GM10847 (cell line): ENCODE data around the gene AFM.

Experiments used
- POLR2A ChIP-seq: IDR thresholded peaks from 2 replicates; pipeline ENCODE4 v1.6.1; 2011; ENCODE audit not compliant: insufficient read length; ENCODE audit errors: extremely low read depth

The AFM gene, protein sequence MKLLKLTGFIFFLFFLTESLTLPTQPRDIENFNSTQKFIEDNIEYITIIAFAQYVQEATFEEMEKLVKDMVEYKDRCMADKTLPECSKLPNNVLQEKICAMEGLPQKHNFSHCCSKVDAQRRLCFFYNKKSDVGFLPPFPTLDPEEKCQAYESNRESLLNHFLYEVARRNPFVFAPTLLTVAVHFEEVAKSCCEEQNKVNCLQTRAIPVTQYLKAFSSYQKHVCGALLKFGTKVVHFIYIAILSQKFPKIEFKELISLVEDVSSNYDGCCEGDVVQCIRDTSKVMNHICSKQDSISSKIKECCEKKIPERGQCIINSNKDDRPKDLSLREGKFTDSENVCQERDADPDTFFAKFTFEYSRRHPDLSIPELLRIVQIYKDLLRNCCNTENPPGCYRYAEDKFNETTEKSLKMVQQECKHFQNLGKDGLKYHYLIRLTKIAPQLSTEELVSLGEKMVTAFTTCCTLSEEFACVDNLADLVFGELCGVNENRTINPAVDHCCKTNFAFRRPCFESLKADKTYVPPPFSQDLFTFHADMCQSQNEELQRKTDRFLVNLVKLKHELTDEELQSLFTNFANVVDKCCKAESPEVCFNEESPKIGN

DNA sequence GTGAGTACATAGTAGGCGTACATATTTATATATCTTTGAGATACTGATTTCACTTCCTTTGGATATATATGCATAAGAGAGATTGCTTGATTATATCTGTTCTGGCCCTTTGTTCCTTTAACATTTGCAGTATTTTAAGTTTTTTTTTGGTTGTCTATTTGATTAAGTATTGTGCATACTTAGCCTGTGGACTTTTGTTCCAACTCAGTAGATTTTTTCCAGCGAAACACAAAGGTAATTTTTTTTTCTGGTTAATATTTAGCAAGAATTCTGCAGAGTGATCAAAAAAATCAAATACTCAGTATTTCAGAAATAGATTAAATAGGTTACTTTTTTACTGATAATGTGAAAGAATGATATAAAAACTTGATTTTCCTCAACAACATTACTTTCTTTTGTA, at the start of gene AFM:
AFM (plus strand) TSS at position 388 of the 400 bp plus-strand sequence. CDS start 31 bp downstream, outside the sequence.
- no peak for TF ChIP-seq POLR2A

DNA sequence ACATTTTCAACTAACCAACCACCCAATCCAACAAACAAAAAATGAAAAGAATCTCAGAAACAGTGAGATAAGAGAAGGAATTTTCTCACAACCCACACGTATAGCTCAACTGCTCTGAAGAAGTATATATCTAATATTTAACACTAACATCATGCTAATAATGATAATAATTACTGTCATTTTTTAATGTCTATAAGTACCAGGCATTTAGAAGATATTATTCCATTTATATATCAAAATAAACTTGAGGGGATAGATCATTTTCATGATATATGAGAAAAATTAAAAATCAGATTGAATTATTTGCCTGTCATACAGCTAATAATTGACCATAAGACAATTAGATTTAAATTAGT, 49.8 kb upstream of the AFM start:
- no peak for TF ChIP-seq POLR2A

DNA sequence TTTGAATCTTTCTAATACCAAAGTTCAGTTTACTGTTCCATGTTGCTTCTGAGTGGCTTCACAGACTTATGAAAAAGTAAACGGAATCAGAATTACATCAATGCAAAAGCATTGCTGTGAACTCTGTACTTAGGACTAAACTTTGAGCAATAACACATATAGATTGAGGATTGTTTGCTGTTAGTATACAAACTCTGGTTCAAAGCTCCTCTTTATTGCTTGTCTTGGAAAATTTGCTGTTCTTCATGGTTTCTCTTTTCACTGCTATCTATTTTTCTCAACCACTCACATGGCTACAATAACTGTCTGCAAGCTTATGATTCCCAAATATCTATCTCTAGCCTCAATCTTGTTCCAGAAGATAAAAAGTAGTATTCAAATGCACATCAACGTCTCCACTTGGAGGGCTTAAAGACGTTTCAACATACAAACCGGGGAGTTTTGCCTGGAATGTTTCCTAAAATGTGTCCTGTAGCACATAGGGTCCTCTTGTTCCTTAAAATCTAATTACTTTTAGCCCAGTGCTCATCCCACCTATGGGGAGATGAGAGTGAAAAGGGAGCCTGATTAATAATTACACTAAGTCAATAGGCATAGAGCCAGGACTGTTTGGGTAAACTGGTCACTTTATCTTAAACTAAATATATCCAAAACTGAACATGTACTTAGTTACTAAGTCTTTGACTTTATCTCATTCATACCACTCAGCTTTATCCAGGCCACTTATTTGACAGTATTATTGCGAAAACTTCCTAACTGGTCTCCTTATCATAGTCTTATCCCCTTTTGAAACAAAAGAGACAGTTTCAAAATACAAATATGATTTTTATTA, 49.2 kb upstream of the AFM start:
- no peak for TF ChIP-seq POLR2A

DNA sequence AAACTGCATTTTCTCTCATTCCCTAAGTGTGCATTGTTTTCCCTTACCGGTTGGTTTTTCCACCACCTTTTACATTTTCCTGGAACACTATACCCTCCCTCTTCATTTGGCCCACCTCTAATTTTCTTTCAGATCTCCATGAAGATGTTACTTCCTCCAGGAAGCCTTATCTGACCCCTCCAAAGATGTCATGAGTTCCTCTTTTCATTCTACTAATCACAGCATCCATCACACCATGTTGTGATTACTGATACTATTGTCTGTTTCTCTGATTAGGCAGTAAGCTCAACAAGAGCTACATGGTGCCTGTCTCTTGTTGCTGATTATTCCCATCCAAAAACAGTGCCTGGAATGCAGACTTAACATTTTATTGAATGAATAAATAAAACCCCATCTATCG, 48.4 kb upstream of the AFM start:
- no peak for TF ChIP-seq POLR2A

DNA sequence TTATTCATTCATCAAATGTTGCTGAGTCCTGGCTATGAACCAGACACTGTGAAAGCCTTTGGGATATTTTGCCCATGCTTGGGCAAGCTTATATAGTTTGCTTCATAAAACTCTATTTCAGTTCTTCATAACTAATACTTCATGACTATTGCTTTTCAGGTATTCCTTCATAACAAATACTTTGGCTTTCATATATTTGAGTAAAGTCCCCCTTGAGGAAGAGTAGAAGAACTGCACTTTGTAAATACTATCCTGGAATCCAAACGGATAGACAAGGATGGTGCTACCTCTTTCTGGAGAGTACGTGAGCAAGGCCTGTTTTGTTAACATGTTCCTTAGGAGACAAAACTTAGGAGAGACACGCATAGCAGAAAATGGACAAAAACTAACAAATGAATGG, 47.2 kb upstream of the AFM start:
- no peak for TF ChIP-seq POLR2A

DNA sequence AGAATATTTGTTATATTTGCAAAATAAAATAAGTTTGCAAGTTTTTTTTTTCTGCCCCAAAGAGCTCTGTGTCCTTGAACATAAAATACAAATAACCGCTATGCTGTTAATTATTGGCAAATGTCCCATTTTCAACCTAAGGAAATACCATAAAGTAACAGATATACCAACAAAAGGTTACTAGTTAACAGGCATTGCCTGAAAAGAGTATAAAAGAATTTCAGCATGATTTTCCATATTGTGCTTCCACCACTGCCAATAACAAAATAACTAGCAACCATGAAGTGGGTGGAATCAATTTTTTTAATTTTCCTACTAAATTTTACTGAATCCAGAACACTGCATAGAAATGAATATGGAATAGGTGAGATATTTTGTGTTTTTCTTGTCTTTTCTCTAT, 45.6 kb upstream of the AFM start, which contains the start of gene AFP:
AFP (plus strand) TSS at position 238 of the 400 bp plus-strand sequence; CDS start at position 280, 42 bp downstream.
- no peak for TF ChIP-seq POLR2A

DNA sequence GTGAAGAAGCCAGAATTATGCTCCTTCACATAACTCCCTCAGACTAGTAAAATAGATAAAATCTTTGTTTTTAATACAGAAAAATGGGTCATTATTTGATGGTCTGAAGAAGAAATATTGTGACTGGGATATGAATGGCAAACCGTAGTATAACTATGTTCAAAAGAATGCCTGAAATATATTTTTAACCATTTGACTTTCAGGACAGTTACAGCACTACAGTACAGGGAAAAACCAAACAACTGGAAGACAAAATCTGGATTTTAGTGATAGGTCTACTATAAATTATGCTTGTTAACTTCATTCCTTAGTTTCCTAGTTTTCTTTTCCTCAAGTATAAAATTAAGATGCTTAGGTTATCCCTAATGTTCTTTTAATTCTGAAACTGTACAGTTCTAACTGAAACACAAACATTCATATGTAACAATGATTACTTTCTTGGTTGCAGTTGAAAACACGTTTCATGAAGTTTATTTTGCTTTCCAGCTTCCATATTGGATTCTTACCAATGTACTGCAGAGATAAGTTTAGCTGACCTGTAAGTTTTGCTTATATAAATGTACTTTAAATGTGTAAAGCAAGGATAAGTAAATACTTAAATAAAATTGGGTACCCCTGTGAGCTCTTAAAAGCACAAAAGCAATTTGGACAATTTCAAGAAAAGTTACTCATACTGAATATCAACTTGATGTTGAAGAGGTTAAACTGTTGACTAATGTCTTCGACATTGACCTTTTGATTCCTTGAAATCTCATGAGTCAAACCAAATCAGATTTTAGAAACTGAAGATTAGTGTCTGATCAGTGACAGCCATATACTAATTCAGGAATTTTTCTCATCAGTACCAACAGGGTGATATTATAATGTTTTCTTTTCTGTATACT, 44.6 kb upstream of the AFM start:
- no peak for TF ChIP-seq POLR2A

DNA sequence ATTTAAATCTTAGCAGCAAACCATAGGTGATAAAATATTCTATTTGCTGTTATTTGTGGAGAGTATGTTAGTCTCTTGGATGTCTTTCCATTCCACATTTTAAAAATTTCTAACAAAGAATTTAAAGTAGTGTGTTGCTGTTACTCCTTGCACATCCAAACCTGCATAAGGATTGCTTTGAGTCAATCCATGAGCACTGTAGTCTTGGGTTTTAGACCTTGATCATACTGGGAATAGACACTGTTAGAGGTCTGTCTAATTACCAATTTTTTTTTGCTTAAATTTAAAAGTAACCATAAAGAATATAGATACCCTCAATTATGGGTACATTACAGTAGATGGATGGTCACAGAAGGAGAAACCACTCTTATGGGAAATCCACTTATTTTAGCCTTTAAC, 44.0 kb upstream of the AFM start:
- no peak for TF ChIP-seq POLR2A

DNA sequence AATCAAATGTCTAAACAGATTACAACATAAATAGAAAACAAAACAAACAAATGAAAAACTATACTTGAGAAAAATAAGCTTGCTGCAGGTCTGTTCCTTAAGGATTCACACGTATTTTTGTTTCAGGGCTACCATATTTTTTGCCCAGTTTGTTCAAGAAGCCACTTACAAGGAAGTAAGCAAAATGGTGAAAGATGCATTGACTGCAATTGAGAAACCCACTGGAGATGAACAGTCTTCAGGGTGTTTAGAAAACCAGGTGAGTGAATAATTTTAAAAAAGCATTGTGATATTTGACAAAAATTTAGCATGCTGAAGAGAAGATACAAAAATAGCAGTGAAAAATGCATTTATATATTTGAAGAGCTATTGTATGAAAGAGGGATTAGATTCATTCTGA, 43.5 kb upstream of the AFM start:
- TF ChIP-seq POLR2A, result no peak

DNA sequence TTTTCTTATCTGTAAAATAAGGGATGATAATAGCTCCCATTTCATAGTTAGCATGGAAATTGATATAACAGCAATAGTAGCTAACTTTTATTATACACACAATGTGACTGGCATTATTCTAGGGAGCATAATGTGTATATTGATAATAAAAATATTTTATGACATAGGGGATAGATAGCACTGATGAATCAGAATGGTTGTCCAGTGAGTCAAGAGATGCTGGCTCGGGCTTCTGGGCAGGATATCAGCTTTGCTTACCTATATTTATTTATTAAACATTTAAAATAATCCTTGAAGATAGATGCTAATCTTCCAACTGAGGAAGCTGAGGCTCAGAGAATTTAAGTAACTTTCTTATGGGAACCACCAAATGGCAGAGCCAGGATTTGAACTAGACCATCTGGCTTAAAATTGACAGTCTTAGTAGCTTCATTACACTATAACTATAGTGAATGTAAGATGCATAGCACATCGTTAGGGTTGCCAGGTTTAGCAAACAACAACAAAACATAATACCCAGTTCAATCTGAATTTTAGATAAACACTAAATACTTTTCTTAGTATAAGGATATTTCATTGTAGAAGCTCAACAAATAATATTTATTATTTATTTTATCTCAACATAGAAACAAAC, 42.8 kb upstream of the AFM start:
- no peak for TF ChIP-seq POLR2A

DNA sequence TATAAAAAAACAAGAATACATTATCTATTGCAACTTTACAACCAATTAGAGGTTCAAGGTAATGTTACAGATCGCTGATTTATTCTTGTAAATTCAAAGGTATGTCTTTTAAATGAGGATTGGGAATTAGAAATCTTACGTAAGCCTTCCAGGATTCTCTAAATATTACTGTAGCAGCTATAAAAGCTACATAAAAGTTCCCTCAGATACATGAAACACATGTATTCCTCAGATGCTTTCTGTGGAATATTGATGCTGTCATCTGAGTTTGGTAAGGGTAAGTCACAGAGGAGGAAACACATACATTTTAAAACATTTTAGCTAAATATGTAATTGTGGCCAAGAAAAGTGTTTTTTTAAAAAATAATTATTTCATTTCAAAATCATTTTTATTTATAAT, 42.1 kb upstream of the AFM start:
- TF ChIP-seq POLR2A, result no peak

DNA sequence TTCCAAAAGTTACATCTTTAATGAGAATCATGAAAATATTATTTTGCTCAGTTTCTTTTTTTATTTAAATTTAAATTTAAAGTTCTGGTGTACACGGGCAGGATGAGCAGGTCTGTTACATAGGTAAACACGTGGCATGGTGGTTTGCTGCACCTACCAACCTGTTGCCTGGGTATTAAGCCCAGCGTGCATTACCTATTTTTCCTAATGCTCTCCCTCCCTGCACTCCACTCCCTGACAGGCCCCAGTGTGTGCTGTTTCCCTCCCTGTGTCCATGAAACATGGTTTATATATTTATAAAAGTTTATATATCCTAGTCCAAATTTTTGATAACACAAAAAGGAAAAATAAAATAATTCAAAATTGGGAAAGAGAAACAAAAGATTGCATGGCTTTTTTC, 41.6 kb upstream of the AFM start:
- TF ChIP-seq POLR2A, result no peak

DNA sequence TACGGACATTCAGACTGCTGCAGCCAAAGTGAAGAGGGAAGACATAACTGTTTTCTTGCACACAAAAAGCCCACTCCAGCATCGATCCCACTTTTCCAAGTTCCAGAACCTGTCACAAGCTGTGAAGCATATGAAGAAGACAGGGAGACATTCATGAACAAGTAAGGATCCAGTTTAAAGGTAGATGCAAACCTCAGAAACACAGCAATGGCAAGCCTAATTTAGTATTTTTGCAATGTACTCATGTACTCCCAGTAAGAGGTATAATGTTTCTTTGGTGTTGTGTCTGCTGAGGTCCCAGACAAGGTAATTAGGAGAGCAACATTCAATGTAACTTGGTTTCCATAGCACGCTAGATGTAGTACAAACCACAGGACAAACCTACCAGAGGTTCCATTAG, 40.9 kb upstream of the AFM start:
- TF ChIP-seq POLR2A, result no peak

DNA sequence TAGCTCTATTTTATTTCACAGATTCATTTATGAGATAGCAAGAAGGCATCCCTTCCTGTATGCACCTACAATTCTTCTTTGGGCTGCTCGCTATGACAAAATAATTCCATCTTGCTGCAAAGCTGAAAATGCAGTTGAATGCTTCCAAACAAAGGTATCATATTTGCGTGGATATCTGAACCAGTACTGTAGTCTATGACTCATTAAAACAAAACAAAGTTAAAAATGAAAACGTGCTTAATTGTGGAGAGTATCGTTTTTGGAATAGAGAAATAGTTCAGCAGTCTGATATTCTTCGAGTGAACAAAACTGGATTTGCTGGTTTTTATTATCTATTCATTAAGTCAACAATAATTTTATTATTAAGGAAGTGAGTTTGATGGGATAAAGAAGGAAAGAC, 39.3 kb upstream of the AFM start:
- no peak for TF ChIP-seq POLR2A
